Progenitor cell of endocrine pancreas (in vitro differentiated cells): ENCODE measurements around the gene CNTNAP2. TPM values are rescaled to one million over a fixed set of nuclear protein-coding genes. Genes with fewer than 3 reads are reported as not detected.

ENCODE experiments used
- DNase-seq: peaks from one replicate; pipeline ENCODE4 v3.0.0; 2021; ENCODE audit warnings: low spot score; ENCODE audit not compliant: unreplicated experiment
- H3K27ac Mint-ChIP-seq: 2 replicates; pipeline ENCODE4 v1.8.0; 2021; ENCODE audit warnings: mild to moderate bottlenecking, moderate library complexity, mixed read lengths
- H3K27me3 Mint-ChIP-seq: 2 replicates; pipeline ENCODE4 v1.8.0; 2021; ENCODE audit warnings: mixed read lengths
- H3K36me3 Mint-ChIP-seq: 2 replicates; pipeline ENCODE4 v1.8.0; 2022; ENCODE audit warnings: mixed read lengths; ENCODE audit not compliant: insufficient read depth
- H3K4me1 Mint-ChIP-seq: 2 replicates; pipeline ENCODE4 v1.8.0; 2021; ENCODE audit warnings: low read depth, mixed read lengths
- H3K4me3 Mint-ChIP-seq: 2 replicates; pipeline ENCODE4 v1.8.0; 2021; ENCODE audit warnings: low read depth, mild to moderate bottlenecking, moderate library complexity, mixed read lengths
- H3K9me3 Mint-ChIP-seq: 2 replicates; pipeline ENCODE4 v1.8.0; 2021; ENCODE audit warnings: low read depth, mixed read lengths
- CTCF ChIP-seq: fragments of 200-600 bp; sonication (generic); IDR thresholded peaks from one replicate; pipeline ENCODE4 v1.5.0; 2021; ENCODE audit warnings: antibody characterized with exemption, mild to moderate bottlenecking; ENCODE audit not compliant: unreplicated experiment
- total RNA-seq: library from RNA; stranded (reverse); gene quantifications from 2 replicates; pipeline ENCODE4 v1.2.1, GENCODE V29; 2021

Gene CNTNAP2
- total RNA-seq, 1 donor from 2014 or later, result 6.5 TPM

GRCh38 chr7:147556317-147556716, 1439.7 kb downstream of the CNTNAP2 start:
- Mint-ChIP-seq H3K36me3 (no peaks in the 10 kb centered on the region), H3K4me1 (peaks cover 2% of the 10 kb centered on the region), H3K4me3 (no peak overlapping the region), H3K27ac (no peak overlapping the region), H3K9me3 (no peaks in the 10 kb centered on the region), H3K27me3 (no peaks in the 10 kb centered on the region)
- DNase-seq, result no peak
- TF ChIP-seq CTCF, result no peak

- Mint-ChIP-seq H3K27me3 (no peaks in the 10 kb centered on the region), H3K36me3 (no peaks in the 10 kb centered on the region), H3K4me1 (peaks cover 6% of the 10 kb centered on the region), H3K27ac (no peak overlapping the region), H3K4me3 (no peak overlapping the region), H3K9me3 (no peaks in the 10 kb centered on the region)
- DNase-seq, result no peak
- TF ChIP-seq CTCF, result no peak
Measured at GRCh38 chr7:147563669-147564068, 1447.1 kb downstream of the CNTNAP2 start.

GRCh38 chr7:147564786-147565476, 1448.3 kb downstream of the CNTNAP2 start:
- H3K27ac Mint-ChIP-seq, result no peak overlapping the region
- H3K4me3 Mint-ChIP-seq, result no peak overlapping the region
- DNase-seq, result no peak
- no peak for TF ChIP-seq CTCF
- H3K4me1 Mint-ChIP-seq, result peaks cover 9% of the 10 kb centered on the region
- no peaks in the 10 kb centered on the region for H3K27me3 Mint-ChIP-seq
- no peaks in the 10 kb centered on the region for H3K36me3 Mint-ChIP-seq
- no peaks in the 10 kb centered on the region for H3K9me3 Mint-ChIP-seq

- Mint-ChIP-seq H3K9me3 (no peaks in the 10 kb centered on the region), H3K4me1 (peaks cover 4% of the 10 kb centered on the region), H3K27ac (no peak overlapping the region), H3K36me3 (no peaks in the 10 kb centered on the region), H3K4me3 (no peak overlapping the region), H3K27me3 (no peaks in the 10 kb centered on the region)
- no peak for DNase-seq
- no peak for TF ChIP-seq CTCF
Measured at GRCh38 chr7:147567043-147567442, 1450.4 kb downstream of the CNTNAP2 start.

GRCh38 chr7:147569116-147569913, 1452.7 kb downstream of the CNTNAP2 start:
- DNase-seq, result no peak
- Mint-ChIP-seq H3K27ac (no peak overlapping the region), H3K36me3 (no peaks in the 10 kb centered on the region), H3K9me3 (no peaks in the 10 kb centered on the region), H3K4me1 (peaks cover 4% of the 10 kb centered on the region), H3K27me3 (no peaks in the 10 kb centered on the region), H3K4me3 (no peak overlapping the region)
- no peak for TF ChIP-seq CTCF
